Sigmoid colon (tissue), 4 donors: ENCODE results near the gene DUOXA1.

Experiments used
- CTCF ChIP-seq, 4 experiments: fragments of 450-650 bp in 3 of 4; fragments of 200-600 bp in 1 of 4; IDR thresholded peaks; one replicate each; pipeline ENCODE4 v1.5.1; 2016 to 2019; ENCODE audit warnings: antibody characterized with exemption in 4 of 4, mild to moderate bottlenecking in 3 of 4, moderate library complexity in 2 of 4
- EP300 ChIP-seq, 4 donors: sonication (generic); formaldehyde crosslinking; IDR thresholded peaks; one replicate each; pipeline ENCODE4 v1.6.1; 2017; ENCODE audit warnings: antibody characterized with exemption in 4 of 4
- POLR2AphosphoS5 ChIP-seq, 4 donors: sonication (generic); formaldehyde crosslinking; IDR thresholded peaks; one replicate each; pipeline ENCODE4 v1.6.1; 2017; ENCODE audit warnings: antibody characterized with exemption in 4 of 4

- TF ChIP-seq POLR2AphosphoS5 (IDR thresholded peaks at IDR 0.05) (no peak), EP300 (IDR thresholded peaks at IDR 0.05) (no peak), CTCF (IDR thresholded peaks at IDR 0.05) (no peak)
These were observed 6.7 kb upstream of the DUOXA1 start for GRCh38 chr15:45136378-45136764.
